Heart left ventricle (tissue), 16 donors: Measurements from ENCODE around the gene POC1A. TPM values are rescaled to one million over a fixed set of nuclear protein-coding genes. Genes with fewer than 3 reads are reported as not detected.
A peak's percentile ranks its signal among the peaks of the same experiment; 100 is the strongest.

Experiments used
- ATAC-seq, 4 donors: fragments of 200-7000 bp; cut with Tn5 transposase; one replicate each; pipeline ENCODE4 v1.9.1; 2020 to 2022; ENCODE audit warnings: moderate library complexity in 4 of 4, mild to moderate bottlenecking in 3 of 4, moderate number of reproducible peaks in 1 of 4
- DNase-seq, 5 donors: peaks; one replicate each; pipeline ENCODE4 v3.0.0-alpha.2; 2020
- H3K27ac ChIP-seq, 12 donors: fragments of 200-600 bp; sonication (generic) in 4 of 12; one replicate each; pipeline versions ENCODE4 v1.5.0 to v1.8.0; 2016 to 2022; ENCODE audit warnings: mild to moderate bottlenecking in 2 of 12
- H3K27me3 ChIP-seq, 9 donors: fragments of 200-600 bp; sonication (generic) in 2 of 9; one replicate each; pipeline versions ENCODE4 v1.5.1 to v1.8.0; 2016 to 2022; ENCODE audit warnings: mild to moderate bottlenecking in 3 of 9
- H3K36me3 ChIP-seq, 9 donors: fragments of 200-600 bp; sonication (generic) in 2 of 9; one replicate each; pipeline versions ENCODE4 v1.5.0 to v1.8.0; 2018 to 2022; ENCODE audit warnings: mild to moderate bottlenecking in 2 of 9
- H3K4me1 ChIP-seq, 12 donors: fragments of 200-600 bp; sonication (generic) in 4 of 12; one replicate each; pipeline versions ENCODE4 v1.5.0 to v1.8.0; 2016 to 2022; ENCODE audit warnings: mild to moderate bottlenecking in 3 of 12
- H3K4me3 ChIP-seq, 12 donors: fragments of 200-600 bp; sonication (generic) in 4 of 12; one replicate each; pipeline versions ENCODE4 v1.5.0 to v1.8.0; 2017 to 2022; ENCODE audit warnings: mild to moderate bottlenecking in 9 of 12, moderate library complexity in 4 of 12
- H3K9me3 ChIP-seq, 12 donors: fragments of 200-600 bp; sonication (generic) in 4 of 12; one replicate each; pipeline versions ENCODE4 v1.5.0 to v1.8.0; 2016 to 2022; ENCODE audit warnings: mild to moderate bottlenecking in 1 of 12
- CTCF ChIP-seq, 12 donors: fragments of 200-600 bp; sonication (generic) in 4 of 12; IDR thresholded peaks; one replicate each; pipeline versions ENCODE4 v1.5.0 to v1.8.0; 2018 to 2022; ENCODE audit warnings: antibody characterized with exemption in 12 of 12, mild to moderate bottlenecking in 5 of 12
- POLR2A ChIP-seq, 2 donors: fragments of 450-650 bp; IDR thresholded peaks; one replicate each; pipeline ENCODE4 v1.6.1; 2017; ENCODE audit warnings: antibody characterized with exemption in 2 of 2, mild to moderate bottlenecking in 2 of 2, moderate library complexity in 2 of 2
- WGBS, 4 donors: extraction: QIAGEN DNeasy Blood & Tissue Kit in 2 of 4; methylation state at CpG; one replicate each; pipeline versions ENCODE4 v1.1.5 to v1.1.7; 2013 to 2018; 5-methylcytosine and 5-hydroxymethylcytosine counted together
- intact Hi-C, 10 donors: fragments of 100-400 bp; cut with DNase I; formaldehyde crosslinking; loops; one replicate each; pipeline versions ENCODE4 v1.11.1 to v1.14.2; 2022
- polyA plus RNA-seq, 2 donors: library from polyadenylated mRNA; stranded (reverse); fragments of 200-250 nt; gene quantifications; one replicate each; pipeline ENCODE4 v1.2.3, GENCODE V29; 2013
- total RNA-seq, 9 donors: library from RNA; depleted of rRNA in 2 of 9; stranded (reverse); fragments of >200 nt in 2 of 9; fragmentation: NEBNext Ultra II Directional in 3 of 9; extraction: Animal tissue kit (Norgen Biotek cat#: 25700) in 3 of 9; gene quantifications; one replicate each; pipeline versions ENCODE4 v1.1.0 to v1.2.4, GENCODE V29; 2016 to 2023
- donor health status: ischemic (EF 13 %, LVEDD 7.1; RV severe dilation, severe dysfunction).
- donor health status: healthy with polysubstance abuse.
- donor health status: DM: no; HTN: yes; CAD: no.
- donor health status: DM: no; HTN: no; CAD: no.
- donor health status: ischemic (EF 25% LVEDD 6.9; RV normal size, moderate dysfunction).
- donor health status: ischemic (EF 25% LVEDD 5.7; RV mildly dilated, moderate dysfunction).
- donor health status: healthy.
- donor health status: DM: yes; HTN: yes; CAD: no.
- donor health status: ischemic (EF 35%, LVEDD 5.7; RV mildly dilated, moderate dysfunction).
- donor health status: nonischemic (EF 11% LVEDD 7.7; RV severe dilation, severe dysfunction).
- donor health status: DM: yes; HTN: yes; CAD: no.
- donor health status: PGD.
- donor health status: ischemic (EF 29% LVEDD 5.4; RV normal size, mild dysfunction).
- donor health status: nonischemic (EF 23%, LVEDD 6.1; RV moderate dilation, normal function).

POC1A gene
- total and polyA plus RNA-seq, 11 donors, result 0.50 to 5.2 (median 1.4) TPM

- WGBS, 4 donors, result 93 to 98% (median 96%) methylated on average over 9 to 11 of the region's 11 CpGs
- intact Hi-C loops, result loop anchor here (1.0 to 5.0 kb wide), 7 partner anchors 92 to 203 kb away; partner anchors contain the start of genes PARP3 (in 3 of the 10) and RRP9 (in 3 of the 10)
- TF ChIP-seq CTCF (IDR thresholded peaks at IDR 0.05), result no peak
- TF ChIP-seq POLR2A (IDR thresholded peaks at IDR 0.05), result no peak
- peaks cover 0 to 21% (median 0%) of the 10 kb centered on the region in 9 donors for H3K36me3 ChIP-seq
- peaks cover 0 to 12% (median 4%) of the 10 kb centered on the region in 12 donors for H3K4me1 ChIP-seq
- ATAC-seq (no peak), DNase-seq (no peak)
- H3K9me3 ChIP-seq, result no peaks in the 10 kb centered on the region
- no peak overlapping the region for H3K4me3 ChIP-seq
- no peaks in the 10 kb centered on the region for H3K27me3 ChIP-seq
- no peak overlapping the region for H3K27ac ChIP-seq
Observed at GRCh38 chr3:52144796-52145735, 9.2 kb downstream of the POC1A start.

GRCh38 chr3:52144034-52144795 lies 10.0 kb downstream of the POC1A start:
- H3K4me1 ChIP-seq, result peaks cover 0 to 21% (median 6%) of the 10 kb centered on the region in 12 donors
- peaks cover 0 to 21% (median 0%) of the 10 kb centered on the region in 9 donors for H3K36me3 ChIP-seq
- no peaks in the 10 kb centered on the region for H3K9me3 ChIP-seq
- H3K4me3 ChIP-seq, result no peak overlapping the region
- peak; percentile 86 to 89 (median 89) for DNase-seq
- no peaks in the 10 kb centered on the region for H3K27me3 ChIP-seq
- intact Hi-C loops, result loop anchor here (1.0 to 5.0 kb wide), 7 partner anchors 91 to 202 kb away; partner anchors contain the start of genes PARP3 (in 2 of the 10) and RRP9 (in 2 of the 10)
- ATAC-seq, result peak; percentile 38 to 81 (median 76)
- H3K27ac ChIP-seq, result no peak overlapping the region
- 48 to 80% (median 78%) methylated on average over 3 of the region's 3 CpGs for WGBS, 4 donors
- no peak for TF ChIP-seq POLR2A (IDR thresholded peaks at IDR 0.05)
- peak; percentile 90 to 99 (median 98) for TF ChIP-seq CTCF (IDR thresholded peaks at IDR 0.05)

GRCh38 chr3:52143616-52144015 lies 10.6 kb downstream of the POC1A start:
- Histone ChIP-seq H3K27ac (no peak overlapping the region), H3K9me3 (no peaks in the 10 kb centered on the region), H3K4me1 (peaks cover 0 to 22% (median 7%) of the 10 kb centered on the region in 12 donors), H3K4me3 (no peak overlapping the region), H3K36me3 (peaks cover 0 to 21% (median 0%) of the 10 kb centered on the region in 9 donors), H3K27me3 (no peaks in the 10 kb centered on the region)
- TF ChIP-seq POLR2A (IDR thresholded peaks at IDR 0.05), result no peak
- no peak for TF ChIP-seq CTCF (IDR thresholded peaks at IDR 0.05)
- intact Hi-C loops, result loop anchor here (1.0 to 5.0 kb wide), 8 partner anchors 89 to 201 kb away; partner anchors contain the start of genes PARP3 (in 2 of the 10) and RRP9 (in 2 of the 10)
- 78 to 97% (median 93%) methylated on average over 3 of the region's 3 CpGs for WGBS, 4 donors
- ATAC-seq (no peak), DNase-seq (no peak)
